HepG2 (cell line): Measurements from ENCODE around the gene STIP1. TPM values are rescaled to one million over a fixed set of nuclear protein-coding genes. Genes with fewer than 3 reads are reported as not detected.

Experiments used
- CCDC6 ChIP-seq: sonication (generic); formaldehyde crosslinking; IDR thresholded peaks from 2 replicates; pipeline ENCODE4 v1.8.1; 2022; ENCODE audit warnings: mild to moderate bottlenecking, missing genetic modification reagents, moderate library complexity
- ELF1 ChIP-seq: sonication (generic); formaldehyde crosslinking; IDR thresholded peaks from 2 replicates; pipeline ENCODE4 v1.4.0; 2020; ENCODE audit warnings: missing genetic modification reagents
- FOXC1 ChIP-seq: sonication (generic); formaldehyde crosslinking; IDR thresholded peaks from 2 replicates; pipeline ENCODE4 v1.8.0; 2022; ENCODE audit warnings: mild to moderate bottlenecking, missing genetic modification reagents, borderline replicate concordance
- KDM2A ChIP-seq: sonication (generic); formaldehyde crosslinking; IDR thresholded peaks from 2 replicates; pipeline ENCODE4 v1.4.0; 2020; ENCODE audit warnings: low read depth, missing genetic modification reagents, borderline replicate concordance
- NCOA1 ChIP-seq: sonication (generic); formaldehyde crosslinking; IDR thresholded peaks from 2 replicates; pipeline ENCODE4 v1.9.0; 2021; ENCODE audit warnings: missing genetic modification reagents
- NPAS2 ChIP-seq: sonication (generic); formaldehyde crosslinking; IDR thresholded peaks from 2 replicates; pipeline ENCODE4 v1.8.0; 2022; ENCODE audit warnings: mild to moderate bottlenecking, missing genetic modification reagents, borderline replicate concordance
- SNRNP70 ChIP-seq: fragments of 200-400 bp; formaldehyde crosslinking; IDR thresholded peaks from 2 replicates; pipeline ENCODE4 v1.6.1; 2017; ENCODE audit warnings: mild to moderate bottlenecking, low read depth, low read length, moderate library complexity
- XBP1 ChIP-seq: sonication (generic); formaldehyde crosslinking; IDR thresholded peaks from 2 replicates; pipeline ENCODE4 v1.5.0; 2020; ENCODE audit warnings: missing genetic modification reagents
- ZBTB40 ChIP-seq, 2 experiments: fragments of 450-650 bp in 1 of 2; sonication (generic) in 1 of 2; formaldehyde crosslinking in 1 of 2; IDR thresholded peaks; 2 replicates each; pipeline versions ENCODE4 v1.6.1 to v1.8.0; 2016 to 2022; ENCODE audit warnings: antibody characterized with exemption in 1 of 2, mild to moderate bottlenecking in 1 of 2, missing genetic modification reagents in 1 of 2
- ZNF142 ChIP-seq: sonication (generic); formaldehyde crosslinking; IDR thresholded peaks from 2 replicates; pipeline ENCODE4 v1.4.0; 2020; ENCODE audit warnings: missing genetic modification reagents
- ZNF501 ChIP-seq: sonication (generic); formaldehyde crosslinking; IDR thresholded peaks from 2 replicates; pipeline ENCODE4 v1.5.1; 2020; ENCODE audit warnings: mild to moderate bottlenecking, moderate library complexity, missing genetic modification reagents
- polyA plus RNA-seq, 8 experiments: library from polyadenylated mRNA; depleted of rRNA in 3 of 8; stranded (reverse) in 7 of 8; unstranded in 1 of 8; fragments of >200 nt; fragmentation: Illumina TruSeq in 4 of 8; extraction: Trizol in 4 of 8; gene quantifications; 2 replicates each; pipeline versions ENCODE4 v1.2.1 to v1.2.3, GENCODE V29; 2011 to 2016; ENCODE audit warnings: low read depth in 4 of 8, missing spikeins in 1 of 8, mixed read lengths in 1 of 8; ENCODE audit not compliant: insufficient read depth in 1 of 8
- total RNA-seq, 5 experiments: library from RNA; depleted of rRNA; stranded (reverse); fragments of >200 nt; fragmentation: Illumina TruSeq; extraction: Trizol; gene quantifications; 2 replicates each; pipeline ENCODE4 v1.2.3, GENCODE V29; 2016; ENCODE audit warnings: low read depth in 1 of 5

Gene STIP1
- total and polyA plus RNA-seq, 2 of the 13 experiments (the other 11 are each of a cell fraction or from before 2014, with no cell fraction given), result 81.1 to 217 TPM

GRCh38 chr11:64230171-64230984, 44.4 kb downstream of the STIP1 start, which contains the start of gene DNAJC4 (continued):
- TF ChIP-seq ZNF142 (CRISPR knock-in tag), result peak; percentile 73; the same call in 1 of the 2 replicates
- no peak for TF ChIP-seq ZBTB40 (IDR thresholded peaks at IDR 0.05)
- TF ChIP-seq ZBTB40 (CRISPR knock-in tag; IDR thresholded peaks at IDR 0.05), result peak; percentile 53; the same call in 1 of the 2 replicates
- 0 out of 2 replicates have a peak, but pooled peaks have one; percentile 59 for TF ChIP-seq CCDC6 (CRISPR knock-in tag)
- peak; percentile 74; the same call in 1 of the 2 replicates for TF ChIP-seq NCOA1 (CRISPR knock-in tag)
- TF ChIP-seq NPAS2 (CRISPR knock-in tag), result no peak
- peak; percentile 80; the same call in 1 of the 2 replicates for TF ChIP-seq FOXC1 (CRISPR knock-in tag)
- TF ChIP-seq SNRNP70, result no peak
- peak; percentile 92 for TF ChIP-seq KDM2A (CRISPR knock-in tag)
- TF ChIP-seq ELF1 (CRISPR knock-in tag), result peak; percentile 43; the same call in 1 of the 2 replicates
- TF ChIP-seq XBP1 (CRISPR knock-in tag), result no peak
- peak; percentile 76 for TF ChIP-seq ZNF501 (CRISPR knock-in tag)
